HL-60 (cell line): ENCODE measurements around the gene PARVB.

ENCODE experiments used
- DNase-seq, 2 experiments: peaks; one replicate each; pipeline ENCODE4 v3.0.0-alpha.2; 2010 to 2020; ENCODE audit warnings: low read depth in 1 of 2, low spot score in 1 of 2
- H3K27ac ChIP-seq: fragments of 250-450 bp; sonication (Bioruptor Pico); replicated peaks from 2 replicates; pipeline ENCODE4 v1.5.1; 2020; ENCODE audit warnings: mild to moderate bottlenecking, moderate library complexity
- H3K27me3 ChIP-seq: fragments of 250-450 bp; sonication (Bioruptor Pico); 2 replicates; pipeline ENCODE4 v1.5.1; 2021; ENCODE audit warnings: mild to moderate bottlenecking, moderate library complexity; ENCODE audit not compliant: insufficient read depth, poor library complexity, severe bottlenecking
- H3K4me3 ChIP-seq: replicated peaks from 2 replicates; pipeline ENCODE4 v1.5.1; 2011; ENCODE audit warnings: mild to moderate bottlenecking, control low read depth, low read length; ENCODE audit not compliant: insufficient read depth
- GABPA ChIP-seq: IDR thresholded peaks from 2 replicates; pipeline ENCODE4 v1.6.1; 2012; ENCODE audit warnings: low read depth
- POLR2AphosphoS5 ChIP-seq: IDR thresholded peaks from 2 replicates; pipeline ENCODE4 v1.6.1; 2012; ENCODE audit warnings: low read depth
- REST ChIP-seq: IDR thresholded peaks from 2 replicates; pipeline ENCODE4 v1.6.1; 2012; ENCODE audit warnings: low read depth; ENCODE audit not compliant: insufficient replicate concordance
- SPI1 ChIP-seq: IDR thresholded peaks from 2 replicates; pipeline ENCODE4 v1.6.1; 2012; ENCODE audit warnings: low read depth, mild to moderate bottlenecking, borderline replicate concordance
- TF ChIP-seq, protein P1 (sequence below): IDR thresholded peaks from one replicate; pipeline ENCODE4 v1.5.1; 2011; ENCODE audit warnings: low read length, control low read depth, inconsistent platforms; ENCODE audit not compliant: insufficient read depth

Gene PARVB

GRCh38 chr22:44142421-44143104, 118.5 kb downstream of the PARVB start:
- no peak overlapping the region for H3K27ac ChIP-seq
- no peak for DNase-seq
- H3K4me3 ChIP-seq, result no peak overlapping the region
- TF ChIP-seq GABPA, result no peak
- H3K27me3 ChIP-seq, result no peaks in the 10 kb centered on the region

GRCh38 chr22:44143105-44143474, 119.0 kb downstream of the PARVB start:
- Histone ChIP-seq H3K27me3 (no peaks in the 10 kb centered on the region), H3K27ac (no peak overlapping the region), H3K4me3 (no peak overlapping the region)
- no peak for DNase-seq
- TF ChIP-seq GABPA (no peak), REST (no peak), POLR2AphosphoS5 (no peak), SPI1 (no peak)
- TF ChIP-seq, protein P1, sequence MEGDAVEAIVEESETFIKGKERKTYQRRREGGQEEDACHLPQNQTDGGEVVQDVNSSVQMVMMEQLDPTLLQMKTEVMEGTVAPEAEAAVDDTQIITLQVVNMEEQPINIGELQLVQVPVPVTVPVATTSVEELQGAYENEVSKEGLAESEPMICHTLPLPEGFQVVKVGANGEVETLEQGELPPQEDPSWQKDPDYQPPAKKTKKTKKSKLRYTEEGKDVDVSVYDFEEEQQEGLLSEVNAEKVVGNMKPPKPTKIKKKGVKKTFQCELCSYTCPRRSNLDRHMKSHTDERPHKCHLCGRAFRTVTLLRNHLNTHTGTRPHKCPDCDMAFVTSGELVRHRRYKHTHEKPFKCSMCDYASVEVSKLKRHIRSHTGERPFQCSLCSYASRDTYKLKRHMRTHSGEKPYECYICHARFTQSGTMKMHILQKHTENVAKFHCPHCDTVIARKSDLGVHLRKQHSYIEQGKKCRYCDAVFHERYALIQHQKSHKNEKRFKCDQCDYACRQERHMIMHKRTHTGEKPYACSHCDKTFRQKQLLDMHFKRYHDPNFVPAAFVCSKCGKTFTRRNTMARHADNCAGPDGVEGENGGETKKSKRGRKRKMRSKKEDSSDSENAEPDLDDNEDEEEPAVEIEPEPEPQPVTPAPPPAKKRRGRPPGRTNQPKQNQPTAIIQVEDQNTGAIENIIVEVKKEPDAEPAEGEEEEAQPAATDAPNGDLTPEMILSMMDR, result no peak

DNA sequence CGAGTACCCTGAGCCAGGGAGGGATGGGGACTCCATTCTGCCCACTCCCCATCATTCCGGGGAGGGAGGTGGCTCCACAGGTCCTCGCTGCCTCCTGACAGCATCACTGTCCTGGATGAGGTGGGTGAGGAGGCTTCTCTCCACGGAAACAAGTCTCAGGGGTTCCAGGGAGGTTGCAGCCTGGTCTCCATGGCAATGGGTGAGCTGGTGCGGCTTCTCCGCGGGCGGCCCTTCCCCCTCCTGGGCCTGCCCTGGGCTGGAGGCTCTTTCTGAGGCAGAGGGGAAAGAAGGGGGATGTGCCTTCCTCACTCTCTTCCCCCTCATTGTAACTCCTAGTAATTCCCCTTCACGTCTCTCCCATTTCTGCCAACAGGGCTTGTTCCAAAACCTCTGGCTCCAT, 119.5 kb downstream of the PARVB start:
- no peaks in the 10 kb centered on the region for H3K27me3 ChIP-seq
- H3K4me3 ChIP-seq, result no peak overlapping the region
- H3K27ac ChIP-seq, result no peak overlapping the region
- no peak for DNase-seq
- no peak for TF ChIP-seq GABPA
- no peak for TF ChIP-seq POLR2AphosphoS5
- TF ChIP-seq, protein P1, result no peak
- no peak for TF ChIP-seq SPI1
- TF ChIP-seq REST, result no peak

DNA sequence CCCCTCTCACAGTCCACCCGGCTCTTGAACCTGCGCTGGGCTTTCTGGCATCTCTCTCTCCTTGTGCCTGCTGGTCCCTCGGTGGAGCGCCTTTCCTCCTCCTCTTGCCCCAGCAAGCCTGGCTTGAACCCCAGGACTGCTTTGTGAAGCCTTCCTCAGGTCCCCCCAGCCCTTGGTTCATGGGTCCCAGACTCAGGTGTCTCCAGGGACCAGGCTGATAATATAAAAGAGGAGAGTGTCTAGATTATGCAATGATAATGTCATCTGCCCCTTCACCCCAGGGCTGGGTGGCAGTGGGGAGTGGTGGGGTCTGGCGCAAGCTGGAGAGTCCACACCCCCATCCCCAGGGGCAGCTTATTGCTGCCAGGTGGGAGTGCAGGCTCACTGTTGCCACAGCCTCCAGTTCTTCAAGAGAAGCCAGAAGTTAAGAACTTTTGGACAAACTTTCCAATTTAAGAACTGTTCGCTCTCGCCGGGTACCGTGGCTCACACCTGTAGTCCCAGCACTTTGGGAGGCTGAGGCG, 120.0 kb downstream of the PARVB start:
- TF ChIP-seq SPI1 (no peak), REST (no peak), POLR2AphosphoS5 (no peak), GABPA (no peak)
- TF ChIP-seq, protein P1, result no peak
- H3K27me3 ChIP-seq, result no peaks in the 10 kb centered on the region
- H3K4me3 ChIP-seq, result no peak overlapping the region
- H3K27ac ChIP-seq, result no peak overlapping the region
- no peak for DNase-seq
